H1 (cell line): Measurements from ENCODE around the gene RAI14. TPM values are rescaled to one million over a fixed set of nuclear protein-coding genes. Genes with fewer than 3 reads are reported as not detected.

Experiments used
- KDM1A ChIP-seq: fragments of 200-600, 300-600 bp; sonication (generic); IDR thresholded peaks from 2 replicates; pipeline ENCODE4 v1.7.1; 2016; ENCODE audit warnings: mild to moderate bottlenecking, low read length, borderline replicate concordance
- POU5F1 ChIP-seq: IDR thresholded peaks from 2 replicates; pipeline ENCODE4 v1.6.1; 2011; ENCODE audit warnings: low read depth, mild to moderate bottlenecking, low read length, moderate library complexity
- polyA plus RNA-seq, 7 experiments: library from polyadenylated mRNA; depleted of rRNA in 3 of 7; stranded (reverse) in 5 of 7; unstranded in 2 of 7; fragments of >200 nt in 5 of 7; fragments of 200-250 nt in 2 of 7; gene quantifications; 1 replicate in 5 of 7; 2 replicates in 1 of 7; 4 replicates in 1 of 7; pipeline versions ENCODE4 v1.2.1 to v1.2.3, GENCODE V29; 2011 to 2013; ENCODE audit warnings: missing spikeins in 2 of 7, mixed read lengths in 2 of 7
- total RNA-seq: library from RNA; stranded (reverse); fragmentation: NEBNext Ultra II Directional; extraction: Animal tissue kit (Norgen Biotek cat#: 25700); gene quantifications from 2 replicates; pipeline ENCODE4 v1.2.1, GENCODE V29; 2021

Gene RAI14
- total and polyA plus RNA-seq, 2 of the 8 experiments (the other 6 are each of a cell fraction or from before 2014, with no cell fraction given) = 48.4 to 210 TPM

- no peak for TF ChIP-seq KDM1A
- TF ChIP-seq POU5F1 = no peak
Measured at GRCh38 chr5:34842554-34842953, 186.4 kb downstream of the RAI14 start (continued).
